HL-60 (cell line): Measurements from ENCODE around the gene CD19.

Experiments
- CTCF ChIP-seq: IDR thresholded peaks from one replicate; pipeline ENCODE4 v1.5.1; 2011; ENCODE audit warnings: low read length, control low read depth, inconsistent platforms; ENCODE audit not compliant: insufficient read depth
- GABPA ChIP-seq: IDR thresholded peaks from 2 replicates; pipeline ENCODE4 v1.6.1; 2012; ENCODE audit warnings: low read depth
- POLR2AphosphoS5 ChIP-seq: IDR thresholded peaks from 2 replicates; pipeline ENCODE4 v1.6.1; 2012; ENCODE audit warnings: low read depth
- REST ChIP-seq: IDR thresholded peaks from 2 replicates; pipeline ENCODE4 v1.6.1; 2012; ENCODE audit warnings: low read depth; ENCODE audit not compliant: insufficient replicate concordance
- SPI1 ChIP-seq: IDR thresholded peaks from 2 replicates; pipeline ENCODE4 v1.6.1; 2012; ENCODE audit warnings: low read depth, mild to moderate bottlenecking, borderline replicate concordance

- TF ChIP-seq CTCF (no peak), POLR2AphosphoS5 (no peak), GABPA (no peak), REST (no peak), SPI1 (no peak)
These were observed 5.0 kb downstream of the CD19 start for GRCh38 chr16:28936784-28937155.
